CD8-positive, alpha-beta memory T cell (primary cell): ENCODE results near the gene FMNL2. TPM values are rescaled to one million over a fixed set of nuclear protein-coding genes. Genes with fewer than 3 reads are reported as not detected.
"Not testable (repeated sequence)": the region's sequence is repeated elsewhere in the genome, so short reads cannot be mapped to it uniquely, and the experiment has no call there.

Experiments
- CTCF ChIA-PET: fragments of 350-600 bp; sonication (Branson Sonifier 250); formaldehyde crosslinking; loops from one replicate; lab custom pipeline; 2021; ENCODE audit warnings: antibody characterized with exemption; lab: Charles Lee
- POLR2A ChIA-PET: fragments of 350-600 bp; sonication (Branson Sonifier 250); formaldehyde crosslinking; loops from one replicate; lab custom pipeline; 2021; ENCODE audit warnings: antibody characterized with exemption; lab: Charles Lee
- DNase-seq, 5 donors: peaks; one replicate each; pipeline versions ENCODE4 v3.0.0 to v3.0.0-alpha.2; 2020 to 2022; ENCODE audit warnings: mixed read lengths in 1 of 5
- H3K27ac ChIP-seq: one replicate; pipeline ENCODE4 v1.7.0; 2013; ENCODE audit warnings: low read depth, mild to moderate bottlenecking, low read length, moderate library complexity
- H3K27me3 ChIP-seq: 2 replicates; pipeline ENCODE4 v1.7.0; 2013; ENCODE audit warnings: low read length, mild to moderate bottlenecking; ENCODE audit not compliant: insufficient read depth, poor library complexity, severe bottlenecking
- H3K36me3 ChIP-seq: 2 replicates; pipeline ENCODE4 v1.7.0; 2013; ENCODE audit warnings: mild to moderate bottlenecking, low read length, moderate library complexity; ENCODE audit not compliant: insufficient read depth
- H3K4me1 ChIP-seq: 2 replicates; pipeline ENCODE4 v1.7.0; 2013; ENCODE audit warnings: mild to moderate bottlenecking, low read length, moderate library complexity; ENCODE audit not compliant: insufficient read depth
- H3K4me3 ChIP-seq: 2 replicates; pipeline ENCODE4 v1.7.0; 2013; ENCODE audit warnings: mild to moderate bottlenecking, low read length
- H3K9me3 ChIP-seq: 2 replicates; pipeline ENCODE4 v1.7.0; 2013; ENCODE audit warnings: mild to moderate bottlenecking, low read length
- H3K27ac Mint-ChIP-seq, 8 donors: one replicate each; pipeline ENCODE4 v1.8.0; 2020 to 2021; ENCODE audit warnings: mixed read lengths in 8 of 8, mild to moderate bottlenecking in 6 of 8, inconsistent platforms in 3 of 8, moderate library complexity in 3 of 8
- H3K27me3 Mint-ChIP-seq, 2 donors: one replicate each; pipeline ENCODE4 v1.8.0; 2020 to 2021; ENCODE audit warnings: mixed read lengths in 2 of 2, mild to moderate bottlenecking in 1 of 2, moderate library complexity in 1 of 2
- H3K36me3 Mint-ChIP-seq, 3 donors: one replicate each; pipeline ENCODE4 v1.8.0; 2020 to 2021; ENCODE audit warnings: mixed read lengths in 3 of 3, inconsistent platforms in 1 of 3, mild to moderate bottlenecking in 1 of 3
- H3K4me1 Mint-ChIP-seq, 3 donors: one replicate each; pipeline ENCODE4 v1.8.0; 2020 to 2021; ENCODE audit warnings: mixed read lengths in 3 of 3, inconsistent platforms in 1 of 3, mild to moderate bottlenecking in 1 of 3
- H3K4me3 Mint-ChIP-seq, 7 donors: one replicate each; pipeline ENCODE4 v1.8.0; 2020 to 2021; ENCODE audit warnings: mixed read lengths in 7 of 7, mild to moderate bottlenecking in 6 of 7, moderate library complexity in 4 of 7, inconsistent platforms in 2 of 7
- H3K9me3 Mint-ChIP-seq, 5 donors: one replicate each; pipeline ENCODE4 v1.8.0; 2020 to 2022; ENCODE audit warnings: mixed read lengths in 5 of 5, mild to moderate bottlenecking in 3 of 5, moderate library complexity in 2 of 5, inconsistent platforms in 1 of 5
- polyA plus RNA-seq: library from polyadenylated mRNA; unstranded; fragments of 300-500 nt; fragmentation: Illumina TruSeq; gene quantifications from one replicate; pipeline ENCODE4 v1.2.3, GENCODE V29; 2021
- total RNA-seq, 2 experiments: library from RNA; stranded (reverse); gene quantifications; one replicate each; pipeline ENCODE4 v1.2.3, GENCODE V29; 2021

The FMNL2 gene
- total and polyA plus RNA-seq, 3 experiments from 2014 or later, result 0.05 to 0.59 (median 0.58) TPM

- H3K27ac Mint-ChIP-seq, result no peak overlapping the region
- H3K36me3 ChIP-seq, result no peaks in the 10 kb centered on the region
- no peaks in the 10 kb centered on the region for H3K36me3 Mint-ChIP-seq
- no peaks in the 10 kb centered on the region for H3K9me3 Mint-ChIP-seq
- ChIA-PET POLR2A (no interaction called here), CTCF (no interaction called here)
- H3K4me1 Mint-ChIP-seq, result peaks cover 4 to 7% (median 6%) of the 10 kb centered on the region in 3 donors
- no peaks in the 10 kb centered on the region for H3K27me3 ChIP-seq
- H3K4me1 ChIP-seq, result no peaks in the 10 kb centered on the region
- no peaks in the 10 kb centered on the region for H3K9me3 ChIP-seq
- H3K27ac ChIP-seq, result no peak overlapping the region
- peaks cover 0 to 9% of the 10 kb centered on the region in 2 donors for H3K27me3 Mint-ChIP-seq
- H3K4me3 Mint-ChIP-seq, result no peak overlapping the region
- no peak overlapping the region for H3K4me3 ChIP-seq
- no peak for DNase-seq
Observed at GRCh38 chr2:152472481-152472887, 137.5 kb downstream of the FMNL2 start.

- Histone ChIP-seq H3K4me1 (no peaks in the 10 kb centered on the region), H3K9me3 (no peaks in the 10 kb centered on the region), H3K4me3 (no peak overlapping the region), H3K27ac (no peak overlapping the region), H3K27me3 (no peaks in the 10 kb centered on the region), H3K36me3 (no peaks in the 10 kb centered on the region)
- ChIA-PET CTCF (no interaction called here), POLR2A (no interaction called here)
- H3K27me3 Mint-ChIP-seq, result peaks cover 0 to 9% of the 10 kb centered on the region in 2 donors
- no peak for DNase-seq
- no peak overlapping the region for H3K27ac Mint-ChIP-seq
- no peak overlapping the region for H3K4me3 Mint-ChIP-seq
- H3K4me1 Mint-ChIP-seq, result peaks cover 4 to 7% (median 6%) of the 10 kb centered on the region in 3 donors
- no peaks in the 10 kb centered on the region for H3K36me3 Mint-ChIP-seq
- no peaks in the 10 kb centered on the region for H3K9me3 Mint-ChIP-seq
Observed at GRCh38 chr2:152473151-152473857, 138.3 kb downstream of the FMNL2 start.

- H3K36me3 ChIP-seq, H3K4me3 Mint-ChIP-seq, CTCF ChIA-PET, POLR2A ChIA-PET, H3K9me3 ChIP-seq, H3K27me3 ChIP-seq, H3K27ac Mint-ChIP-seq, H3K4me1 ChIP-seq, H3K27ac ChIP-seq, DNase-seq, H3K4me1 Mint-ChIP-seq, H3K9me3 Mint-ChIP-seq, H3K36me3 Mint-ChIP-seq, H3K27me3 Mint-ChIP-seq, H3K4me3 ChIP-seq: not testable (repeated sequence)
Observed at GRCh38 chr2:152474523-152474922, 139.5 kb downstream of the FMNL2 start.

GRCh38 chr2:152475982-152476381, 141.0 kb downstream of the FMNL2 start:
- Mint-ChIP-seq H3K9me3 (no peaks in the 10 kb centered on the region), H3K36me3 (no peaks in the 10 kb centered on the region), H3K27ac (no peak overlapping the region), H3K27me3 (peaks cover 0 to 10% of the 10 kb centered on the region in 2 donors), H3K4me1 (no peaks in the 10 kb centered on the region), H3K4me3 (no peak overlapping the region)
- no peak for DNase-seq
- Histone ChIP-seq H3K36me3 (no peaks in the 10 kb centered on the region), H3K4me3 (no peak overlapping the region), H3K27me3 (no peaks in the 10 kb centered on the region), H3K4me1 (no peaks in the 10 kb centered on the region), H3K27ac (no peak overlapping the region), H3K9me3 (no peaks in the 10 kb centered on the region)
- CTCF ChIA-PET, result no interaction called here
- POLR2A ChIA-PET, result no interaction called here

GRCh38 chr2:152477347-152478092, 142.5 kb downstream of the FMNL2 start:
- DNase-seq, result no peak
- ChIA-PET POLR2A (no interaction called here), CTCF (no interaction called here)
- no peaks in the 10 kb centered on the region for H3K9me3 ChIP-seq
- Mint-ChIP-seq H3K36me3 (no peaks in the 10 kb centered on the region), H3K27ac (no peak overlapping the region), H3K9me3 (no peaks in the 10 kb centered on the region), H3K4me3 (no peak overlapping the region), H3K27me3 (peaks cover 0 to 9% of the 10 kb centered on the region in 2 donors), H3K4me1 (no peaks in the 10 kb centered on the region)
- H3K27ac ChIP-seq, result no peak overlapping the region
- no peaks in the 10 kb centered on the region for H3K4me1 ChIP-seq
- no peak overlapping the region for H3K4me3 ChIP-seq
- H3K36me3 ChIP-seq, result no peaks in the 10 kb centered on the region
- no peaks in the 10 kb centered on the region for H3K27me3 ChIP-seq

GRCh38 chr2:152479282-152479681, 144.3 kb downstream of the FMNL2 start:
- no peak for DNase-seq
- no peak overlapping the region for H3K27ac ChIP-seq
- Mint-ChIP-seq H3K4me3 (no peak overlapping the region), H3K27me3 (peaks cover 0 to 9% of the 10 kb centered on the region in 2 donors), H3K36me3 (no peaks in the 10 kb centered on the region), H3K9me3 (no peaks in the 10 kb centered on the region), H3K27ac (no peak overlapping the region), H3K4me1 (no peaks in the 10 kb centered on the region)
- POLR2A ChIA-PET, result no interaction called here
- no peaks in the 10 kb centered on the region for H3K36me3 ChIP-seq
- no peaks in the 10 kb centered on the region for H3K9me3 ChIP-seq
- no peak overlapping the region for H3K4me3 ChIP-seq
- no peaks in the 10 kb centered on the region for H3K4me1 ChIP-seq
- H3K27me3 ChIP-seq, result no peaks in the 10 kb centered on the region
- CTCF ChIA-PET, result no interaction called here

- POLR2A ChIA-PET, result no interaction called here
- DNase-seq, result no peak
- CTCF ChIA-PET, result no interaction called here
Observed at GRCh38 chr2:152480821-152481399, 145.9 kb downstream of the FMNL2 start.

GRCh38 chr2:152481881-152482583, 147.1 kb downstream of the FMNL2 start:
- no peaks in the 10 kb centered on the region for H3K9me3 Mint-ChIP-seq
- ChIA-PET POLR2A (no interaction called here), CTCF (no interaction called here)
- no peaks in the 10 kb centered on the region for H3K36me3 Mint-ChIP-seq
- Histone ChIP-seq H3K9me3 (no peaks in the 10 kb centered on the region), H3K36me3 (no peaks in the 10 kb centered on the region), H3K4me3 (no peak overlapping the region), H3K27me3 (no peaks in the 10 kb centered on the region), H3K27ac (no peak overlapping the region), H3K4me1 (no peaks in the 10 kb centered on the region)
- H3K4me1 Mint-ChIP-seq, result no peaks in the 10 kb centered on the region
- H3K27me3 Mint-ChIP-seq, result peaks cover 0 to 14% of the 10 kb centered on the region in 2 donors
- H3K27ac Mint-ChIP-seq, result no peak overlapping the region
- DNase-seq, result no peak
- no peak overlapping the region for H3K4me3 Mint-ChIP-seq

More at GRCh38 chr2:152480821-152481399, 145.9 kb downstream of the FMNL2 start:
- H3K4me1 Mint-ChIP-seq, result no peaks in the 10 kb centered on the region
- no peaks in the 10 kb centered on the region for H3K36me3 ChIP-seq
- no peaks in the 10 kb centered on the region for H3K36me3 Mint-ChIP-seq
- H3K27ac Mint-ChIP-seq, result no peak overlapping the region
- H3K9me3 Mint-ChIP-seq, result no peaks in the 10 kb centered on the region
- H3K9me3 ChIP-seq, result no peaks in the 10 kb centered on the region
- H3K4me3 ChIP-seq, result no peak overlapping the region
- no peak overlapping the region for H3K27ac ChIP-seq
- no peaks in the 10 kb centered on the region for H3K4me1 ChIP-seq
- H3K4me3 Mint-ChIP-seq, result no peak overlapping the region
- H3K27me3 ChIP-seq, result no peaks in the 10 kb centered on the region
- H3K27me3 Mint-ChIP-seq, result peaks cover 0 to 9% of the 10 kb centered on the region in 2 donors
